Uterus (tissue), 2 donors: ENCODE data around the gene NGF.

Source experiments
- CTCF ChIP-seq, 4 experiments: fragments of 200-600 bp in 2 of 4; fragments of 450-650 bp in 2 of 4; sonication (generic) in 2 of 4; IDR thresholded peaks; one replicate each; pipeline ENCODE4 v1.5.1; 2016 to 2019; ENCODE audit warnings: antibody characterized with exemption in 4 of 4, mild to moderate bottlenecking in 2 of 4, moderate library complexity in 1 of 4
- POLR2A ChIP-seq, 2 donors: fragments of 450-650 bp; IDR thresholded peaks; one replicate each; pipeline ENCODE4 v1.6.1; 2016; ENCODE audit warnings: antibody characterized with exemption in 2 of 2, mild to moderate bottlenecking in 1 of 2, moderate library complexity in 1 of 2

GRCh38 chr1:115311474-115311989, 26.5 kb downstream of the NGF start:
- TF ChIP-seq CTCF (IDR thresholded peaks at IDR 0.05) (no peak), POLR2A (IDR thresholded peaks at IDR 0.05) (no peak)
